ENCODE results near the gene OPN1SW.

The OPN1SW gene

GRCh38 chr7:128811631-128812430 is 36.2 kb upstream of the OPN1SW start:
- H3K9ac ChIP-seq (ENCODE audit: low read length), result no peak overlapping the region
- no peaks in the 10 kb centered on the region for H4K20me1 ChIP-seq (ENCODE audit: insufficient read depth, low read length)
- TF ChIP-seq EZH2 (IDR thresholded peaks at IDR 0.05; ENCODE audit: borderline replicate concordance, low read length), result no peak
- no peak for TF ChIP-seq CTCF (IDR thresholded peaks at IDR 0.05; ENCODE audit: low read length)
- no peaks in the 10 kb centered on the region for H3K9me2 ChIP-seq (ENCODE audit: low read depth, low read length)
- H3K27me3 ChIP-seq (ENCODE audit: insufficient read depth, low read length), result peaks cover 10% of the 10 kb centered on the region; the same call in 1 of the 2 replicates
- H3F3A ChIP-seq (ENCODE audit: insufficient read depth, low read length), result no peaks in the 10 kb centered on the region
- H3K4me2 ChIP-seq (ENCODE audit: low read length), result no peak overlapping the region
- no peaks in the 10 kb centered on the region for H3K79me2 ChIP-seq (ENCODE audit: insufficient read depth, low read length)
- no peak overlapping the region for H3K4me3 ChIP-seq (ENCODE audit: low read depth, low read length, poor library complexity, severe bottlenecking)
- no peaks in the 10 kb centered on the region for H3K4me1 ChIP-seq (ENCODE audit: insufficient read depth, low read length, severe bottlenecking)
- no peaks in the 10 kb centered on the region for H3K9me3 ChIP-seq (ENCODE audit: low read length)
- no peak overlapping the region for H3K27ac ChIP-seq (ENCODE audit: low read depth, low read length, poor library complexity, severe bottlenecking)
- H2AFZ ChIP-seq (ENCODE audit: low read length), result no peak overlapping the region
- H3K36me3 ChIP-seq (ENCODE audit: insufficient read depth, low read length), result no peaks in the 10 kb centered on the region

DNA sequence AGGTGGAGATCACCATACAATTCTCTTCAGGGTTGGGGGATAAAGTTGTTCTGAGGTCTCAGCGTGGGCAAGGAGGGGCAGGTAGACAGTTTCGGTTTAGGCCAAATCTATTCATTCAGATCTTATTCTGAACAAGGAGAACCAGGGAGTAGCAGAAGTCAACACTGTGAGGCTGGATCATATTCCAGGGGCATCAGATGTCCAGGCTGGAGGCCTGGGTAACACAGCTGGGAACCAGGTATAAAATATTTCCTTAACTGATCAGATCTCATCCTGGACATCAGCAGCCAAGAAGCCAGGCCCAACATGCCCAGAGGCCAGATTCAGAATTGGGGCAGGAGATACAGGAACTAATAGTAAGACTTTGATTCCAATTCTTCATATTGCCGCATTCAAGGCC is 35.4 kb upstream of the OPN1SW start:
- H3K27me3 ChIP-seq (ENCODE audit: insufficient read depth, low read length), result peaks cover 7% of the 10 kb centered on the region; the same call in 1 of the 2 replicates
- H3K4me1 ChIP-seq (ENCODE audit: insufficient read depth, low read length, severe bottlenecking), result no peaks in the 10 kb centered on the region
- H3K36me3 ChIP-seq (ENCODE audit: insufficient read depth, low read length), result peaks cover under 1% of the 10 kb centered on the region; the same call in 1 of the 2 replicates
- H3F3A ChIP-seq (ENCODE audit: insufficient read depth, low read length), result no peaks in the 10 kb centered on the region
- H2AFZ ChIP-seq (ENCODE audit: low read length), result no peak overlapping the region
- H4K20me1 ChIP-seq (ENCODE audit: insufficient read depth, low read length), result no peaks in the 10 kb centered on the region
- no peak overlapping the region for H3K9ac ChIP-seq (ENCODE audit: low read length)
- no peak overlapping the region for H3K4me3 ChIP-seq (ENCODE audit: low read depth, low read length, poor library complexity, severe bottlenecking)
- no peaks in the 10 kb centered on the region for H3K9me2 ChIP-seq (ENCODE audit: low read depth, low read length)
- H3K9me3 ChIP-seq (ENCODE audit: low read length), result no peaks in the 10 kb centered on the region
- no peaks in the 10 kb centered on the region for H3K79me2 ChIP-seq (ENCODE audit: insufficient read depth, low read length)
- TF ChIP-seq CTCF (IDR thresholded peaks at IDR 0.05; ENCODE audit: low read length) (no peak), EZH2 (IDR thresholded peaks at IDR 0.05; ENCODE audit: borderline replicate concordance, low read length) (no peak)
- no peak overlapping the region for H3K27ac ChIP-seq (ENCODE audit: low read depth, low read length, poor library complexity, severe bottlenecking)
- H3K4me2 ChIP-seq (ENCODE audit: low read length), result no peak overlapping the region

GRCh38 chr7:128810473-128810872 is 34.9 kb upstream of the OPN1SW start:
- no peaks in the 10 kb centered on the region for H4K20me1 ChIP-seq (ENCODE audit: insufficient read depth, low read length)
- no peaks in the 10 kb centered on the region for H3K9me3 ChIP-seq (ENCODE audit: low read length)
- H3K4me2 ChIP-seq (ENCODE audit: low read length), result no peak overlapping the region
- no peaks in the 10 kb centered on the region for H3K9me2 ChIP-seq (ENCODE audit: low read depth, low read length)
- H3K27ac ChIP-seq (ENCODE audit: low read depth, low read length, poor library complexity, severe bottlenecking), result no peak overlapping the region
- no peaks in the 10 kb centered on the region for H3K4me1 ChIP-seq (ENCODE audit: insufficient read depth, low read length, severe bottlenecking)
- peaks cover 6% of the 10 kb centered on the region; the same call in 1 of the 2 replicates for H3K36me3 ChIP-seq (ENCODE audit: insufficient read depth, low read length)
- H2AFZ ChIP-seq (ENCODE audit: low read length), result no peak overlapping the region
- no peak overlapping the region for H3K9ac ChIP-seq (ENCODE audit: low read length)
- H3K79me2 ChIP-seq (ENCODE audit: insufficient read depth, low read length), result no peaks in the 10 kb centered on the region
- no peak for TF ChIP-seq EZH2 (IDR thresholded peaks at IDR 0.05; ENCODE audit: borderline replicate concordance, low read length)
- TF ChIP-seq CTCF (IDR thresholded peaks at IDR 0.05; ENCODE audit: low read length), result no peak
- no peaks in the 10 kb centered on the region for H3F3A ChIP-seq (ENCODE audit: insufficient read depth, low read length)
- H3K27me3 ChIP-seq (ENCODE audit: insufficient read depth, low read length), result peaks cover 5% of the 10 kb centered on the region; the same call in 1 of the 2 replicates
- H3K4me3 ChIP-seq (ENCODE audit: low read depth, low read length, poor library complexity, severe bottlenecking), result no peak overlapping the region

Measured in OCI-LY1 (cell line).